SK-N-SH (cell line): ENCODE measurements around the gene MYL12B. TPM values are rescaled to one million over a fixed set of nuclear protein-coding genes. Genes with fewer than 3 reads are reported as not detected.

Source experiments
- CTCF ChIA-PET: fragments of 300-600, 350-600 bp; formaldehyde crosslinking; extraction: SDS; loops from one replicate; lab custom pipeline; 2021; lab: Yijun Ruan, JAX
- POLR2A ChIA-PET: fragments of 350-600 bp; sonication (Branson Sonifier 250); formaldehyde crosslinking; extraction: SDS; loops from one replicate; lab custom pipeline; 2020; ENCODE audit warnings: antibody characterized with exemption, inconsistent platforms; lab: Yijun Ruan, JAX
- DNase-seq: peaks from one replicate; pipeline ENCODE4 v3.0.0; 2012
- H2AFZ ChIP-seq: fragments of 200-600 bp; sonication (generic); 2 replicates; pipeline ENCODE4 v1.8.1; 2016; ENCODE audit warnings: antibody characterized with exemption, mild to moderate bottlenecking, low read depth
- H3F3A ChIP-seq: fragments of 200-600 bp; sonication (generic); replicated peaks from 2 replicates; pipeline ENCODE3; 2016; ENCODE audit warnings: antibody characterized with exemption, mild to moderate bottlenecking; ENCODE audit not compliant: insufficient read depth
- H3K27ac ChIP-seq, 2 experiments: fragments of 200-500 bp in 1 of 2; fragments of 200-600 bp in 1 of 2; sonication (Bioruptor generic) in 1 of 2; sonication (generic), shearing (Covaris generic) in 1 of 2; 2 replicates each; pipeline versions ENCODE4 v1.5.1 to v1.6.1; 2014 to 2016; ENCODE audit warnings: low read depth in 2 of 2, inconsistent platforms in 1 of 2, low read length in 1 of 2, mild to moderate bottlenecking in 1 of 2, mixed read lengths in 1 of 2
- H3K27me3 ChIP-seq: fragments of 200-600 bp; sonication (generic), shearing (Covaris generic); 2 replicates; pipeline ENCODE4 v1.6.1; 2016; ENCODE audit warnings: mixed run types; ENCODE audit not compliant: insufficient read depth
- H3K36me3 ChIP-seq, 2 experiments: fragments of 200-500 bp in 1 of 2; fragments of 200-600 bp in 1 of 2; sonication (Bioruptor generic) in 1 of 2; sonication (generic) in 1 of 2; replicated peaks in 1 of 2; 2 replicates each; pipeline versions ENCODE3 to v1.5.1; 2014 to 2016; ENCODE audit warnings: low read length in 1 of 2, mild to moderate bottlenecking in 1 of 2; ENCODE audit not compliant: insufficient read depth in 2 of 2, control insufficient read depth in 1 of 2
- H3K4me1 ChIP-seq, 2 experiments: fragments of 200-500 bp in 1 of 2; fragments of 200-600 bp in 1 of 2; sonication (Bioruptor generic) in 1 of 2; sonication (generic), shearing (Covaris generic) in 1 of 2; 2 replicates each; pipeline versions ENCODE4 v1.5.1 to v1.6.1; 2014 to 2016; ENCODE audit warnings: low read depth in 1 of 2, low read length in 1 of 2, mixed run types in 1 of 2; ENCODE audit not compliant: insufficient read depth in 2 of 2, control insufficient read depth in 1 of 2
- H3K4me2 ChIP-seq: fragments of 200-600 bp; sonication (generic), shearing (Covaris generic); 2 replicates; pipeline ENCODE4 v1.6.1; 2017; ENCODE audit warnings: mixed run types
- H3K4me3 ChIP-seq, 2 experiments: fragments of 200-500 bp in 1 of 2; fragments of 200-600 bp in 1 of 2; sonication (Bioruptor generic) in 1 of 2; sonication (generic), shearing (Covaris generic) in 1 of 2; 2 replicates each; pipeline versions ENCODE4 v1.5.1 to v1.8.1; 2014 to 2016; ENCODE audit warnings: low read depth in 2 of 2, inconsistent platforms in 1 of 2, low read length in 1 of 2, mild to moderate bottlenecking in 1 of 2, mixed read lengths in 1 of 2, moderate library complexity in 1 of 2
- H3K79me2 ChIP-seq: fragments of 200-600 bp; sonication (generic); 2 replicates; pipeline ENCODE4 v1.8.1; 2017; ENCODE audit warnings: mild to moderate bottlenecking; ENCODE audit not compliant: insufficient read depth
- H3K9ac ChIP-seq: fragments of 200-600 bp; sonication (generic); 2 replicates; pipeline ENCODE4 v1.6.1; 2017; ENCODE audit warnings: mixed run types
- H3K9me2 ChIP-seq: fragments of 200-600 bp; sonication (generic); 2 replicates; pipeline ENCODE4 v1.6.1; 2017; ENCODE audit warnings: mixed run types
- H3K9me3 ChIP-seq: fragments of 200-600 bp; sonication (generic); 2 replicates; pipeline ENCODE4 v1.6.1; 2017; ENCODE audit warnings: mixed run types, mild to moderate bottlenecking, moderate library complexity
- H4K20me1 ChIP-seq: fragments of 200-600 bp; sonication (generic); 2 replicates; pipeline ENCODE4 v1.6.1; 2017; ENCODE audit warnings: mild to moderate bottlenecking, mixed run types; ENCODE audit not compliant: insufficient read depth
- ELF1 ChIP-seq: IDR thresholded peaks from 2 replicates; pipeline ENCODE4 v1.4.0; 2012
- EP300 ChIP-seq, 2 experiments: IDR thresholded peaks; 2 replicates each; pipeline versions ENCODE4 v1.4.0 to v1.6.1; 2012; ENCODE audit warnings: borderline replicate concordance in 1 of 2, low read depth in 1 of 2, low read length in 1 of 2
- EZH2phosphoT487 ChIP-seq: fragments of 200-600 bp; sonication (generic); IDR thresholded peaks from 2 replicates; pipeline ENCODE4 v1.6.1; 2017; ENCODE audit warnings: low read depth, mixed run types, mild to moderate bottlenecking, antibody characterized with exemption, moderate library complexity, borderline replicate concordance
- FOSL2 ChIP-seq: IDR thresholded peaks from 2 replicates; pipeline ENCODE4 v1.4.0; 2012; ENCODE audit warnings: low read depth, mild to moderate bottlenecking, moderate library complexity, borderline replicate concordance
- FOXM1 ChIP-seq: IDR thresholded peaks from 2 replicates; pipeline ENCODE4 v1.4.0; 2012; ENCODE audit warnings: low read depth, mild to moderate bottlenecking
- GATA2 ChIP-seq: sonication (generic); formaldehyde crosslinking; IDR thresholded peaks from 2 replicates; pipeline ENCODE4 v1.5.0; 2020; ENCODE audit warnings: mild to moderate bottlenecking, missing genetic modification reagents
- MEF2A ChIP-seq: IDR thresholded peaks from 2 replicates; pipeline ENCODE4 v1.4.0; 2012; ENCODE audit warnings: low read depth, borderline replicate concordance
- NRF1 ChIP-seq: IDR thresholded peaks from 2 replicates; pipeline ENCODE4 v1.6.1; 2012; ENCODE audit warnings: low read depth, mild to moderate bottlenecking, low read length
- RAD21 ChIP-seq: IDR thresholded peaks from 2 replicates; pipeline ENCODE4 v1.6.1; 2012; ENCODE audit warnings: mild to moderate bottlenecking, low read length
- RCOR1 ChIP-seq: fragments of 150-350 bp; IDR thresholded peaks from 2 replicates; pipeline ENCODE4 v1.6.1; 2017; ENCODE audit warnings: antibody characterized with exemption, low read length
- RXRA ChIP-seq: IDR thresholded peaks from 2 replicates; pipeline ENCODE4 v1.4.0; 2012; ENCODE audit warnings: low read depth, mild to moderate bottlenecking, borderline replicate concordance
- SIN3A ChIP-seq: IDR thresholded peaks from 2 replicates; pipeline ENCODE4 v1.6.1; 2012; ENCODE audit warnings: low read depth, mild to moderate bottlenecking, low read length, moderate library complexity, borderline replicate concordance
- SMC3 ChIP-seq: IDR thresholded peaks from 2 replicates; pipeline ENCODE4 v1.6.1; 2012; ENCODE audit warnings: low read depth, low read length, improper control_type of control experiment
- TCF12 ChIP-seq: IDR thresholded peaks from 2 replicates; pipeline ENCODE4 v1.4.0; 2012
- TEAD4 ChIP-seq: IDR thresholded peaks from 2 replicates; pipeline ENCODE4 v1.4.0; 2012; ENCODE audit warnings: mild to moderate bottlenecking, borderline replicate concordance; ENCODE audit not compliant: insufficient read depth
- WGBS: methylation state at CpG from one replicate; pipeline ENCODE4 v1.1.6; 2017; ENCODE audit warnings: low lambda C conversion rate; 5-methylcytosine and 5-hydroxymethylcytosine counted together
- polyA plus RNA-seq, 3 experiments: library from polyadenylated mRNA; depleted of rRNA; stranded (reverse); fragments of >200 nt; gene quantifications; 2 replicates each; pipeline ENCODE4 v1.2.3, GENCODE V29; 2012
- TF ChIP-seq, protein P1 (sequence below): fragments of 200-600 bp; sonication (generic); IDR thresholded peaks from 2 replicates; pipeline ENCODE4 v1.6.1; 2017; ENCODE audit warnings: antibody characterized with exemption, mild to moderate bottlenecking, moderate library complexity
- TF ChIP-seq, protein P2 (sequence below): IDR thresholded peaks from 2 replicates; pipeline ENCODE4 v1.4.0; 2012; ENCODE audit warnings: low read depth
- TF ChIP-seq, protein P3 (sequence below): IDR thresholded peaks from 2 replicates; pipeline ENCODE4 v1.6.1; 2012; ENCODE audit warnings: mild to moderate bottlenecking, low read depth, low read length, moderate library complexity
- TF ChIP-seq, protein P4 (sequence below): IDR thresholded peaks from 2 replicates; pipeline ENCODE4 v1.4.0; 2012; ENCODE audit warnings: low read depth, borderline replicate concordance
- TF ChIP-seq, protein P5 (sequence below): fragments of 150-350 bp; IDR thresholded peaks from 2 replicates; pipeline ENCODE4 v1.6.1; 2017; ENCODE audit warnings: antibody characterized with exemption, low read length, low read depth, borderline replicate concordance

The MYL12B gene
- polyA plus RNA-seq, 1 of the 3 experiments (the other 2 are of a cell fraction) = 555 TPM

DNA sequence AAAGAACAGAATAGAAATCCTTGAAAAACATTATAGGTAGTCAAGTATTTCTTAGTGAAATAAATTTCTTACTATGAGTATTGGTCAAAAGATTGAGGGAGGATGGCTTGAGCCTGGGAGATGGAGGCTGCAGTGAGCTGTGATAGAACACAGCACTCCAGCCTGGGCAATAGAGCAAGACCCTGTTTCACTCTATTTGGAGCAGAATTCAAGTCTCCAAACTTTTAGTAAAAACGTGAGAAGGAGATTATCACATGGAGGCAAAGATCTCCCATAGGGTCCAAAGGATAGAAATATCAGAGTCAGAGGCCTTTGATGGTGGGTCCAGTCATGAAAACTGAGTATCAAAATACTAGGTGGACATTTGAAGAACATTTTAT lies 16.8 kb upstream of the MYL12B start:
- POLR2A ChIA-PET = no interaction called here
- H3K9ac ChIP-seq = no peak overlapping the region
- peak overlapping the region; percentile 83; the same call in 1 of the 2 replicates for H3K4me2 ChIP-seq

DNA sequence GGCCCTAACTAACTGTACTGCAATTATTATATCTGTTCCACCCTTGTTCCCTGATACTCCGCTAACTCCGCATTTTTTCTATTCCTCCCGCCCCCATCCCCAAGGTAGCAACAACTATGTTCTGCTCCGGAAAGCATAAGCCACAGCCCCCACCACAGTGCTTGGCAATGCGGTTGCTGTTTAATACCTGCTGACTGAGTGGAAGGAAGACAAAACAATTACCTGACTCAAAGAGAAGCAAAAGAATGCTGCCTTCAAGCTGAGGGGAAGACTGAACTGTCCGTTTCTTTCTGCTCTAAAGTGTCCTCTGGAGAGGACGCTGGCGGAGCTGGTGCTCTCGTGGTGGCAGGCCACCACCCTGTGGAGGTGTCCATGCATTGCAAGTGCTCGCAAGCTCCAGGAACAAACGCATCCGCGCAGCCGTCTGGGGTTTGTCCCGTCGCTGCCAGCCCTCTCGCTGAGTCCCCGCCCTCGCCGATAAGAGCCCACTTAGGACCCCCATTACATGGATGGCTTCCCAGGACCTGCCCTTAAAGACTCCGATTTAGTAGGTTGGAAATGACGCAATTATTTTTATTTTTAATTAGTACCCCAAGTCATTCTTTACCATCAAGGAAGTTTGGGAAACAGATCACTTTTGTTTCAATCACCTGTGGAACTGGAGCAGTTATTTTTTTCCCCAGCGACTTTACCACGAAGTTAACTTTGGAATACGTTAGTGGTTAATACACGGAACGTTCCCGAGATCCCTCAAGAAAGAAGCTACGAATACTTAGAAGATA lies 15.9 kb upstream of the MYL12B start:
- no peaks in the 10 kb centered on the region for H3K9me3 ChIP-seq
- TF ChIP-seq RAD21 (peak; percentile 98), EP300 (IDR thresholded peaks at IDR 0.05; ENCODE audit: borderline replicate concordance in 1 of 2, low read depth in 1 of 2, low read length in 1 of 2) (no peak), NRF1 (peak; percentile 21), SIN3A (peak; percentile 41; the same call in 1 of the 2 replicates), RCOR1 (peak; percentile 50), TCF12 (no peak), TEAD4 (no peak), FOXM1 (no peak), MEF2A (no peak), SMC3 (peak; percentile 98), GATA2 (CRISPR knock-in tag) (no peak), ELF1 (no peak)
- TF ChIP-seq, protein P1, sequence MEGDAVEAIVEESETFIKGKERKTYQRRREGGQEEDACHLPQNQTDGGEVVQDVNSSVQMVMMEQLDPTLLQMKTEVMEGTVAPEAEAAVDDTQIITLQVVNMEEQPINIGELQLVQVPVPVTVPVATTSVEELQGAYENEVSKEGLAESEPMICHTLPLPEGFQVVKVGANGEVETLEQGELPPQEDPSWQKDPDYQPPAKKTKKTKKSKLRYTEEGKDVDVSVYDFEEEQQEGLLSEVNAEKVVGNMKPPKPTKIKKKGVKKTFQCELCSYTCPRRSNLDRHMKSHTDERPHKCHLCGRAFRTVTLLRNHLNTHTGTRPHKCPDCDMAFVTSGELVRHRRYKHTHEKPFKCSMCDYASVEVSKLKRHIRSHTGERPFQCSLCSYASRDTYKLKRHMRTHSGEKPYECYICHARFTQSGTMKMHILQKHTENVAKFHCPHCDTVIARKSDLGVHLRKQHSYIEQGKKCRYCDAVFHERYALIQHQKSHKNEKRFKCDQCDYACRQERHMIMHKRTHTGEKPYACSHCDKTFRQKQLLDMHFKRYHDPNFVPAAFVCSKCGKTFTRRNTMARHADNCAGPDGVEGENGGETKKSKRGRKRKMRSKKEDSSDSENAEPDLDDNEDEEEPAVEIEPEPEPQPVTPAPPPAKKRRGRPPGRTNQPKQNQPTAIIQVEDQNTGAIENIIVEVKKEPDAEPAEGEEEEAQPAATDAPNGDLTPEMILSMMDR = peak; percentile 90
- TF ChIP-seq, protein P2, sequence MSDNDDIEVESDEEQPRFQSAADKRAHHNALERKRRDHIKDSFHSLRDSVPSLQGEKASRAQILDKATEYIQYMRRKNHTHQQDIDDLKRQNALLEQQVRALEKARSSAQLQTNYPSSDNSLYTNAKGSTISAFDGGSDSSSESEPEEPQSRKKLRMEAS = no peak
- TF ChIP-seq, protein P3, sequence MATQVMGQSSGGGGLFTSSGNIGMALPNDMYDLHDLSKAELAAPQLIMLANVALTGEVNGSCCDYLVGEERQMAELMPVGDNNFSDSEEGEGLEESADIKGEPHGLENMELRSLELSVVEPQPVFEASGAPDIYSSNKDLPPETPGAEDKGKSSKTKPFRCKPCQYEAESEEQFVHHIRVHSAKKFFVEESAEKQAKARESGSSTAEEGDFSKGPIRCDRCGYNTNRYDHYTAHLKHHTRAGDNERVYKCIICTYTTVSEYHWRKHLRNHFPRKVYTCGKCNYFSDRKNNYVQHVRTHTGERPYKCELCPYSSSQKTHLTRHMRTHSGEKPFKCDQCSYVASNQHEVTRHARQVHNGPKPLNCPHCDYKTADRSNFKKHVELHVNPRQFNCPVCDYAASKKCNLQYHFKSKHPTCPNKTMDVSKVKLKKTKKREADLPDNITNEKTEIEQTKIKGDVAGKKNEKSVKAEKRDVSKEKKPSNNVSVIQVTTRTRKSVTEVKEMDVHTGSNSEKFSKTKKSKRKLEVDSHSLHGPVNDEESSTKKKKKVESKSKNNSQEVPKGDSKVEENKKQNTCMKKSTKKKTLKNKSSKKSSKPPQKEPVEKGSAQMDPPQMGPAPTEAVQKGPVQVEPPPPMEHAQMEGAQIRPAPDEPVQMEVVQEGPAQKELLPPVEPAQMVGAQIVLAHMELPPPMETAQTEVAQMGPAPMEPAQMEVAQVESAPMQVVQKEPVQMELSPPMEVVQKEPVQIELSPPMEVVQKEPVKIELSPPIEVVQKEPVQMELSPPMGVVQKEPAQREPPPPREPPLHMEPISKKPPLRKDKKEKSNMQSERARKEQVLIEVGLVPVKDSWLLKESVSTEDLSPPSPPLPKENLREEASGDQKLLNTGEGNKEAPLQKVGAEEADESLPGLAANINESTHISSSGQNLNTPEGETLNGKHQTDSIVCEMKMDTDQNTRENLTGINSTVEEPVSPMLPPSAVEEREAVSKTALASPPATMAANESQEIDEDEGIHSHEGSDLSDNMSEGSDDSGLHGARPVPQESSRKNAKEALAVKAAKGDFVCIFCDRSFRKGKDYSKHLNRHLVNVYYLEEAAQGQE = no peak
- TF ChIP-seq, all 33 proteins: peak for 6
- Histone ChIP-seq H3K36me3 (peaks cover 7 to 8% of the 10 kb centered on the region in 2 experiments), H2AFZ (peak overlapping the region; percentile 86), H3K9ac (no peak overlapping the region), H3K4me1 (peaks cover 10 to 11% of the 10 kb centered on the region in 2 experiments; a peak in 3 of 4 replicates), H3K27ac (peak overlapping the region; percentile 94 to 98), H3K79me2 (peaks cover 45% of the 10 kb centered on the region), H3K4me3 (peak overlapping the region; percentile 30 to 56), H3K9me2 (no peaks in the 10 kb centered on the region), H4K20me1 (peaks cover 5% of the 10 kb centered on the region), H3K4me2 (peak overlapping the region; percentile 83), H3F3A (peaks cover 36% of the 10 kb centered on the region), H3K27me3 (no peaks in the 10 kb centered on the region)
- POLR2A ChIA-PET = no interaction called here
- WGBS = 30% methylated on average over 29 of the region's 29 CpGs
- DNase-seq = peak; percentile 77
- CTCF ChIA-PET = interaction anchor here (0.5 to 3.4 kb wide), 66 partner anchors 8 to 704 kb away, joined by 3 to 38 read pairs (median 5); partner anchors contain the start of genes METTL4, MYL12B, MYOM1 and NDC80

More for the DNA sequence above, 16.8 kb upstream of the MYL12B start:
- Histone ChIP-seq H3K27ac (no peak overlapping the region), H3K36me3 (peaks cover 0 to 5% of the 10 kb centered on the region in 2 experiments), H3K79me2 (peaks cover 36% of the 10 kb centered on the region), H3K9me2 (no peaks in the 10 kb centered on the region), H3K9me3 (no peaks in the 10 kb centered on the region), H2AFZ (no peak overlapping the region), H4K20me1 (peaks cover 4% of the 10 kb centered on the region), H3K27me3 (no peaks in the 10 kb centered on the region)
- CTCF ChIA-PET = interaction anchor here (1.4 to 3.4 kb wide), 26 partner anchors 11 to 699 kb away, joined by 3 to 38 read pairs (median 8); partner anchors contain the start of genes METTL4, MYOM1, NDC80 and SMCHD1
- TF ChIP-seq EZH2phosphoT487 (no peak), RXRA (no peak), FOSL2 (no peak)
- TF ChIP-seq, protein P4, sequence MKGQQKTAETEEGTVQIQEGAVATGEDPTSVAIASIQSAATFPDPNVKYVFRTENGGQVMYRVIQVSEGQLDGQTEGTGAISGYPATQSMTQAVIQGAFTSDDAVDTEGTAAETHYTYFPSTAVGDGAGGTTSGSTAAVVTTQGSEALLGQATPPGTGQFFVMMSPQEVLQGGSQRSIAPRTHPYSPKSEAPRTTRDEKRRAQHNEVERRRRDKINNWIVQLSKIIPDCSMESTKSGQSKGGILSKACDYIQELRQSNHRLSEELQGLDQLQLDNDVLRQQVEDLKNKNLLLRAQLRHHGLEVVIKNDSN = no peak
- TF ChIP-seq, protein P5, sequence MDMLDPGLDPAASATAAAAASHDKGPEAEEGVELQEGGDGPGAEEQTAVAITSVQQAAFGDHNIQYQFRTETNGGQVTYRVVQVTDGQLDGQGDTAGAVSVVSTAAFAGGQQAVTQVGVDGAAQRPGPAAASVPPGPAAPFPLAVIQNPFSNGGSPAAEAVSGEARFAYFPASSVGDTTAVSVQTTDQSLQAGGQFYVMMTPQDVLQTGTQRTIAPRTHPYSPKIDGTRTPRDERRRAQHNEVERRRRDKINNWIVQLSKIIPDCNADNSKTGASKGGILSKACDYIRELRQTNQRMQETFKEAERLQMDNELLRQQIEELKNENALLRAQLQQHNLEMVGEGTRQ = no peak
- TF ChIP-seq, all 33 proteins: peak for 0
- peak overlapping the region in 1 of 2 experiments; percentile 56; a peak in 3 of 4 replicates for H3K4me3 ChIP-seq
- 92% methylated on average over 1 of the region's 1 CpG for WGBS
- peaks cover 10 to 11% of the 10 kb centered on the region in 2 experiments; a peak in 3 of 4 replicates for H3K4me1 ChIP-seq
- no peak for DNase-seq
- H3F3A ChIP-seq = peaks cover 27% of the 10 kb centered on the region
